Adrenal gland (tissue), 12 donors: Measurements from ENCODE around the gene SREK1IP1. TPM values are rescaled to one million over a fixed set of nuclear protein-coding genes. Genes with fewer than 3 reads are reported as not detected.
A peak's percentile ranks its signal among the peaks of the same experiment; 100 is the strongest.

Experiments used
- DNase-seq, 7 donors: peaks; one replicate each; pipeline ENCODE4 v3.0.0-alpha.2; 2019 to 2020
- H3K27ac ChIP-seq, 5 donors: fragments of 200-600 bp; sonication (generic) in 4 of 5; 1 replicate in 3 of 5; 2 replicates in 2 of 5; pipeline versions ENCODE4 v1.5.1 to v1.8.0; 2016 to 2020; ENCODE audit warnings: mild to moderate bottlenecking in 1 of 5
- H3K27me3 ChIP-seq: fragments of 200-600 bp; 2 replicates; pipeline ENCODE4 v1.8.0; 2021
- H3K36me3 ChIP-seq, 2 donors: fragments of 200-600 bp; replicated peaks in 1 of 2; 1 replicate in 1 of 2; 2 replicates in 1 of 2; pipeline versions ENCODE4 v1.5.1 to v1.8.0; 2018 to 2022
- H3K4me1 ChIP-seq, 2 donors: fragments of 200-600 bp; replicated peaks in 1 of 2; 1 replicate in 1 of 2; 2 replicates in 1 of 2; pipeline versions ENCODE4 v1.5.1 to v1.8.0; 2018 to 2021
- H3K4me3 ChIP-seq, 4 donors: fragments of 200-600 bp; sonication (generic) in 3 of 4; one replicate each; pipeline ENCODE4 v1.5.1; 2016 to 2018
- H3K9me3 ChIP-seq, 3 donors: fragments of 200-600 bp; sonication (generic) in 1 of 3; replicated peaks in 1 of 3; 1 replicate in 2 of 3; 2 replicates in 1 of 3; pipeline versions ENCODE4 v1.5.1 to v1.8.0; 2016 to 2021
- POLR2A ChIP-seq, 2 donors: fragments of 450-650 bp; IDR thresholded peaks; one replicate each; pipeline ENCODE4 v1.6.1; 2017; ENCODE audit warnings: antibody characterized with exemption in 2 of 2, mild to moderate bottlenecking in 2 of 2, moderate library complexity in 1 of 2
- WGBS, 4 donors: extraction: QIAGEN DNeasy Blood & Tissue Kit in 2 of 4; methylation state at CpG; one replicate each; pipeline versions ENCODE4 v1.1.5 to v1.1.7; 2013 to 2017; 5-methylcytosine and 5-hydroxymethylcytosine counted together
- intact Hi-C, 2 donors: fragments of 100-400 bp; cut with DNase I; formaldehyde crosslinking; loops; one replicate each; pipeline versions ENCODE4 v1.14.1 to v1.15.0; 2022 to 2023
- polyA plus RNA-seq, 3 donors: library from polyadenylated mRNA; stranded (reverse); fragments of 200-250 nt in 2 of 3; fragments of 350-450 nt in 1 of 3; fragmentation: Illumina TruSeq in 1 of 3; extraction: RNeasy Lipid Tissue Mini Kit (QIAGEN cat#74804) in 1 of 3; gene quantifications; one replicate each; pipeline ENCODE4 v1.2.3, GENCODE V29; 2013 to 2014
- total RNA-seq, 9 donors: library from RNA; depleted of rRNA in 4 of 9; stranded (reverse); fragments of >200 nt in 4 of 9; fragments of 120-200 nt in 1 of 9; fragmentation: NEBNext Ultra II Directional in 1 of 9; extraction: Animal tissue kit (Norgen Biotek cat#: 25700) in 1 of 9; gene quantifications; one replicate each; pipeline versions ENCODE4 v1.1.0 to v1.2.4, GENCODE V29; 2013 to 2023
- TF ChIP-seq, protein P1 (sequence below), 6 experiments: fragments of 450-650 bp in 4 of 6; fragments of 200-600 bp in 2 of 6; sonication (generic) in 1 of 6; IDR thresholded peaks; 1 replicate in 5 of 6; 2 replicates in 1 of 6; pipeline versions ENCODE4 v1.5.1 to v1.8.0; 2016 to 2021; ENCODE audit warnings: antibody characterized with exemption in 6 of 6, mild to moderate bottlenecking in 2 of 6, moderate library complexity in 1 of 6
- donor health status: healthy with polysubstance abuse.
- donor health status: Bipolar disorder and iron deficiency.
- donor health status: DM: yes; HTN: yes; CAD: no.
- donor health status: DM: no; HTN: no; CAD: no.
- donor health status: DM: no; HTN: no; CAD: no.
- donor health status: DM: yes; HTN: yes; CAD: no.

SREK1IP1 gene
- total and polyA plus RNA-seq, 12 donors, result 5.0 to 42.9 (median 16.8) TPM

DNA sequence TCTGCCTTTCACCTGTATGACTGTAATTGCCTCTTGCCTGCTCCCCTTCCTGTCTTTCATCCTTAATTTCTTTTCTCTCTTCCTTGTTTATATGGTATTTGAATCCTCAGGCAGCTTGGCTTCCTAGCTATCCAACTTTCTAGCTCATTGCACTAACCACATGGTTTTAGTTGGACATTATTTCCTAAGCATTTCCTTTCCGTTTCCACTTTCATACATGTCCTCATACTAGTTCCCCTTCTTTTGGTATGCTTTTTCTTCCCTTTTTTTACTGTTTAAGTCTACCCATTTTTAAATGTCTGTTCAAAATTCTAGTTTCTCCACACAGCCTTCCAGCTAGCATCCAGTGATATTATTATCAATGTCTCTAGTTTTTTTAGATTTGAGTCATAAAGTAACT, 6.8 kb upstream of the SREK1IP1 start:
- intact Hi-C loops, result no loop called here
- no peak overlapping the region for H3K27ac ChIP-seq
- no peak overlapping the region for H3K4me3 ChIP-seq
- no peak for DNase-seq
- H3K9me3 ChIP-seq, result no peaks in the 10 kb centered on the region
- TF ChIP-seq POLR2A (IDR thresholded peaks at IDR 0.05), result no peak
- TF ChIP-seq, protein P1, sequence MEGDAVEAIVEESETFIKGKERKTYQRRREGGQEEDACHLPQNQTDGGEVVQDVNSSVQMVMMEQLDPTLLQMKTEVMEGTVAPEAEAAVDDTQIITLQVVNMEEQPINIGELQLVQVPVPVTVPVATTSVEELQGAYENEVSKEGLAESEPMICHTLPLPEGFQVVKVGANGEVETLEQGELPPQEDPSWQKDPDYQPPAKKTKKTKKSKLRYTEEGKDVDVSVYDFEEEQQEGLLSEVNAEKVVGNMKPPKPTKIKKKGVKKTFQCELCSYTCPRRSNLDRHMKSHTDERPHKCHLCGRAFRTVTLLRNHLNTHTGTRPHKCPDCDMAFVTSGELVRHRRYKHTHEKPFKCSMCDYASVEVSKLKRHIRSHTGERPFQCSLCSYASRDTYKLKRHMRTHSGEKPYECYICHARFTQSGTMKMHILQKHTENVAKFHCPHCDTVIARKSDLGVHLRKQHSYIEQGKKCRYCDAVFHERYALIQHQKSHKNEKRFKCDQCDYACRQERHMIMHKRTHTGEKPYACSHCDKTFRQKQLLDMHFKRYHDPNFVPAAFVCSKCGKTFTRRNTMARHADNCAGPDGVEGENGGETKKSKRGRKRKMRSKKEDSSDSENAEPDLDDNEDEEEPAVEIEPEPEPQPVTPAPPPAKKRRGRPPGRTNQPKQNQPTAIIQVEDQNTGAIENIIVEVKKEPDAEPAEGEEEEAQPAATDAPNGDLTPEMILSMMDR (IDR thresholded peaks at IDR 0.05), result no peak
- 66 to 80% (median 72%) methylated on average over 1 of the region's 1 CpG for WGBS, 4 donors
- H3K27me3 ChIP-seq, result no peaks in the 10 kb centered on the region
- no peaks in the 10 kb centered on the region for H3K36me3 ChIP-seq
- H3K4me1 ChIP-seq, result peaks cover 0 to 3% of the 10 kb centered on the region in 2 donors

- intact Hi-C loops, result no loop called here
Measured at GRCh38 chr5:64773533-64773932, 5.0 kb upstream of the SREK1IP1 start.

GRCh38 chr5:64771736-64772135, 3.2 kb upstream of the SREK1IP1 start:
- no peak for DNase-seq
- intact Hi-C loops, result no loop called here
- no peaks in the 10 kb centered on the region for H3K27me3 ChIP-seq
- H3K4me1 ChIP-seq, result peaks cover 17 to 25% of the 10 kb centered on the region in 2 donors
- H3K9me3 ChIP-seq, result no peaks in the 10 kb centered on the region
- no peak overlapping the region for H3K4me3 ChIP-seq
- H3K36me3 ChIP-seq, result no peaks in the 10 kb centered on the region
- H3K27ac ChIP-seq, result no peak overlapping the region
- WGBS, 4 donors, result 76 to 82% (median 79%) methylated on average over 4 of the region's 4 CpGs
- TF ChIP-seq, protein P1 (IDR thresholded peaks at IDR 0.05), result no peak
- TF ChIP-seq POLR2A (IDR thresholded peaks at IDR 0.05), result no peak

More at GRCh38 chr5:64773533-64773932, 5.0 kb upstream of the SREK1IP1 start:
- no peak for TF ChIP-seq POLR2A (IDR thresholded peaks at IDR 0.05)
- TF ChIP-seq, protein P1 (IDR thresholded peaks at IDR 0.05), result no peak
- Histone ChIP-seq H3K36me3 (no peaks in the 10 kb centered on the region), H3K4me1 (peaks cover 8 to 15% of the 10 kb centered on the region in 2 donors), H3K27me3 (no peaks in the 10 kb centered on the region), H3K9me3 (no peaks in the 10 kb centered on the region), H3K27ac (no peak overlapping the region), H3K4me3 (no peak overlapping the region)
- no peak for DNase-seq
- WGBS, 4 donors, result 69 to 87% (median 77%) methylated on average over 1 of the region's 1 CpG

DNA sequence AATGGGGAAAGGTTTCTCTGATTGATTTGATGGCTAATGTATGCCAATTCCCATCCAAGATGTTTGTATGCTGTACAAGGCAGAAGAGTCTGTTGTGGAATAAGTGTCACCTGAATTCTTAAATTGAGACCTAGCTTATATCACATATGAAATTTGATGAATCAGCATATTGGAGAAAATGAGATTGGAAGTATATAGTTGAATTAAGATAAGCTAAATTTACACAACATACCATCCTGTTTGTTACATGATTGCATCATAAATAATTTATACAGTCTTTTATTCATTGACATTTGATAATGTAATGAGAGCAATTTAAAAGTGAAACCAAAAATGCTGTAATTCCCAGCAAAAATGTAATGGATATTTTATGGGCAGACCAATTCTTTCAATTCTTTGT, 1.4 kb upstream of the SREK1IP1 start:
- H3K9me3 ChIP-seq, result no peaks in the 10 kb centered on the region
- H3K4me1 ChIP-seq, result peaks cover 18 to 42% of the 10 kb centered on the region in 2 donors
- no peaks in the 10 kb centered on the region for H3K27me3 ChIP-seq
- H3K36me3 ChIP-seq, result peaks cover 0 to 4% of the 10 kb centered on the region in 2 donors
- H3K27ac ChIP-seq, result no peak overlapping the region
- intact Hi-C loops, result no loop called here
- DNase-seq, result no peak
- peak overlapping the region in 1 of 4 donors; percentile 82 for H3K4me3 ChIP-seq
- TF ChIP-seq, protein P1 (IDR thresholded peaks at IDR 0.05), result no peak
- no peak for TF ChIP-seq POLR2A (IDR thresholded peaks at IDR 0.05)
